Mesothelial cell of epicardium (in vitro differentiated cells): Measurements from ENCODE around the gene PLA2G15. TPM values are rescaled to one million over a fixed set of nuclear protein-coding genes. Genes with fewer than 3 reads are reported as not detected.

ENCODE experiments used
- DNase-seq, 2 experiments: peaks; one replicate each; pipeline ENCODE4 v3.0.0; 2021; ENCODE audit warnings: low spot score in 2 of 2; ENCODE audit not compliant: unreplicated experiment in 2 of 2
- H3K27ac Mint-ChIP-seq: 2 replicates; pipeline ENCODE4 v1.8.0; 2021; ENCODE audit warnings: mixed read lengths
- H3K27me3 Mint-ChIP-seq: 2 replicates; pipeline ENCODE4 v1.8.0; 2021; ENCODE audit warnings: low read depth, mixed read lengths
- H3K36me3 Mint-ChIP-seq: 2 replicates; pipeline ENCODE4 v1.8.0; 2021; ENCODE audit warnings: mixed read lengths
- H3K4me1 Mint-ChIP-seq: 2 replicates; pipeline ENCODE4 v1.8.0; 2021; ENCODE audit warnings: mixed read lengths
- H3K4me3 Mint-ChIP-seq: 2 replicates; pipeline ENCODE4 v1.8.0; 2021; ENCODE audit warnings: mild to moderate bottlenecking, moderate library complexity, mixed read lengths
- H3K9me3 Mint-ChIP-seq: 2 replicates; pipeline ENCODE4 v1.8.0; 2021; ENCODE audit warnings: mixed read lengths
- CTCF ChIP-seq: fragments of 200-600 bp; sonication (generic); IDR thresholded peaks from one replicate; pipeline ENCODE4 v1.5.0; 2021; ENCODE audit warnings: antibody characterized with exemption; ENCODE audit not compliant: unreplicated experiment
- total RNA-seq: library from RNA; stranded (reverse); gene quantifications from 3 replicates; pipeline ENCODE4 v1.2.1, GENCODE V29; 2021

The PLA2G15 gene
- total RNA-seq, 1 donor from 2014 or later = 19.4 TPM

GRCh38 chr16:68236826-68237242 lies 8.3 kb upstream of the PLA2G15 start:
- no peaks in the 10 kb centered on the region for H3K36me3 Mint-ChIP-seq
- TF ChIP-seq CTCF = no peak
- H3K9me3 Mint-ChIP-seq = no peaks in the 10 kb centered on the region
- peaks cover 31% of the 10 kb centered on the region for H3K27me3 Mint-ChIP-seq
- H3K27ac Mint-ChIP-seq = peak overlapping the region; percentile 98
- peak overlapping the region; percentile 78 for H3K4me3 Mint-ChIP-seq
- DNase-seq = peak in 1 of 2 experiments; percentile 60
- H3K4me1 Mint-ChIP-seq = peaks cover 34% of the 10 kb centered on the region

GRCh38 chr16:68237243-68238028 lies 7.7 kb upstream of the PLA2G15 start:
- Mint-ChIP-seq H3K4me1 (peaks cover 34% of the 10 kb centered on the region), H3K36me3 (no peaks in the 10 kb centered on the region), H3K9me3 (no peaks in the 10 kb centered on the region), H3K27ac (peak overlapping the region; percentile 98), H3K4me3 (peak overlapping the region; percentile 78), H3K27me3 (peaks cover 31% of the 10 kb centered on the region)
- DNase-seq = peak; percentile 96 to 99
- no peak for TF ChIP-seq CTCF

GRCh38 chr16:68238029-68238345 lies 7.2 kb upstream of the PLA2G15 start:
- Mint-ChIP-seq H3K9me3 (no peaks in the 10 kb centered on the region), H3K4me3 (peak overlapping the region; percentile 78), H3K36me3 (no peaks in the 10 kb centered on the region), H3K27me3 (peaks cover 31% of the 10 kb centered on the region), H3K27ac (peak overlapping the region; percentile 98), H3K4me1 (peaks cover 34% of the 10 kb centered on the region)
- DNase-seq = no peak
- no peak for TF ChIP-seq CTCF

- Mint-ChIP-seq H3K27ac (no peak overlapping the region), H3K4me1 (peaks cover 22% of the 10 kb centered on the region), H3K4me3 (no peak overlapping the region), H3K27me3 (no peaks in the 10 kb centered on the region), H3K9me3 (no peaks in the 10 kb centered on the region), H3K36me3 (no peaks in the 10 kb centered on the region)
- DNase-seq = no peak
- no peak for TF ChIP-seq CTCF
These were observed 3.1 kb upstream of the PLA2G15 start for GRCh38 chr16:68242085-68242484.

GRCh38 chr16:68242926-68243858 lies 2.0 kb upstream of the PLA2G15 start:
- no peak for TF ChIP-seq CTCF
- Mint-ChIP-seq H3K4me3 (peak overlapping the region; percentile 36), H3K27me3 (no peaks in the 10 kb centered on the region)

More at GRCh38 chr16:68242926-68243858, 2.0 kb upstream of the PLA2G15 start:
- Mint-ChIP-seq H3K4me1 (peaks cover 18% of the 10 kb centered on the region), H3K27ac (no peak overlapping the region), H3K36me3 (no peaks in the 10 kb centered on the region), H3K9me3 (no peaks in the 10 kb centered on the region)
- DNase-seq = no peak
